ENCODE measurements around the gene LEF1.

DNA sequence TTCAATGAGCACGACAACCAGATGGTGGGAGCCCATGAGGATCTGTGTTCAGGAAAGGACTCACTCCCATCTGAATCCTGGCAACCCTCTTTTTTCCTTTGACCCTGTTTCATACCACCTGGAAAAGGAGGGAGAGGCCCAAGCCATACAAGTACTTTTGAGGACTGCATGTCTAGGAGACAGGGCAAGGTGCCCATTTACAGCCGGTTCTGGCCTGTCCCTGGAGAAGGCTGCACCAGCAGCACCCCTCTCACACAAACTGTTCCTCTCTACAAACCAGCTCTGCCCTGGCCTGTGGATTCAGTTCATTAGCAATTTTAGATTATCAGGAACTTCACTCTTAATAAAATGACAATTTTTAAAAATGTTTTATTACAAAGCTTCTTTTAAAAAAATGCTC is 121.5 kb downstream of the LEF1 start:
- TF ChIP-seq, protein P1, sequence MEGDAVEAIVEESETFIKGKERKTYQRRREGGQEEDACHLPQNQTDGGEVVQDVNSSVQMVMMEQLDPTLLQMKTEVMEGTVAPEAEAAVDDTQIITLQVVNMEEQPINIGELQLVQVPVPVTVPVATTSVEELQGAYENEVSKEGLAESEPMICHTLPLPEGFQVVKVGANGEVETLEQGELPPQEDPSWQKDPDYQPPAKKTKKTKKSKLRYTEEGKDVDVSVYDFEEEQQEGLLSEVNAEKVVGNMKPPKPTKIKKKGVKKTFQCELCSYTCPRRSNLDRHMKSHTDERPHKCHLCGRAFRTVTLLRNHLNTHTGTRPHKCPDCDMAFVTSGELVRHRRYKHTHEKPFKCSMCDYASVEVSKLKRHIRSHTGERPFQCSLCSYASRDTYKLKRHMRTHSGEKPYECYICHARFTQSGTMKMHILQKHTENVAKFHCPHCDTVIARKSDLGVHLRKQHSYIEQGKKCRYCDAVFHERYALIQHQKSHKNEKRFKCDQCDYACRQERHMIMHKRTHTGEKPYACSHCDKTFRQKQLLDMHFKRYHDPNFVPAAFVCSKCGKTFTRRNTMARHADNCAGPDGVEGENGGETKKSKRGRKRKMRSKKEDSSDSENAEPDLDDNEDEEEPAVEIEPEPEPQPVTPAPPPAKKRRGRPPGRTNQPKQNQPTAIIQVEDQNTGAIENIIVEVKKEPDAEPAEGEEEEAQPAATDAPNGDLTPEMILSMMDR (IDR thresholded peaks at IDR 0.05; ENCODE audit: insufficient read depth, low read depth, low read length), result no peak
- TF ChIP-seq EZH2 (IDR thresholded peaks at IDR 0.05; ENCODE audit: insufficient read depth, low read length), result no peak
